ENCODE results near the gene HS6ST1. TPM values are rescaled to one million over a fixed set of nuclear protein-coding genes. Genes with fewer than 3 reads are reported as not detected.

Gene HS6ST1
- total and polyA plus RNA-seq, 10 donors, result 7.2 to 99.5 (median 57.0) TPM

DNA sequence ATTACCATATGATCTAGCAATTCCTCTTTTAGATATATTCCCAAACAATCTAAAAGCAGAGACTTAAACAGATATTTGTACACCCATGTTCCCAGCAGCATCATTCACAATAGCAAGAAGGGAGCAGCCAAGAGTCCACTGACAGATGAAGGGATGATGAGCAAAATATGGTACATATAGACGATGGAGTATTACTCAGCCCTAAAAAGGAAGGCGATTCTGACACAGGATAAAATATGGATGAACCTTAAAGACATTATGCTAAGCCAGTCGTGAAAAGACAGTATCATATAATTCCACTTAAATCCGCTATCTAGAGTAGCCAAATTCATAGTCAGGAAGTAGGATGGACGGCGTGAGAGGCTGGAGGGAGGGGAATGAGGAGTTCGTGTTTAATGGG lies 20.4 kb downstream of the HS6ST1 start:
- Histone ChIP-seq H3K4me3 (no peak overlapping the region), H3K36me3 (no peaks in the 10 kb centered on the region), H3K27me3 (replicated peaks in 1 of 7) (no peaks in the 10 kb centered on the region), H3K27ac (no peak overlapping the region), H3K4me1 (peaks cover 0 to 70% (median 39%) of the 10 kb centered on the region in 6 donors), H3K9me3 (no peaks in the 10 kb centered on the region)
- 83 to 93% (median 88%) methylated on average over 7 of the region's 7 CpGs for WGBS, 5 donors
- intact Hi-C loops (cut with DNase I; ENCODE audit: low total_unique reads), result no loop called here
- no peak for DNase-seq
- TF ChIP-seq POLR2AphosphoS5 (IDR thresholded peaks at IDR 0.05) (no peak), POLR2A (IDR thresholded peaks at IDR 0.05) (no peak), CTCF (IDR thresholded peaks at IDR 0.05 in 8 of 11, conservative IDR thresholded peaks at IDR 0.05 in 3 of 11) (no peak)

DNA sequence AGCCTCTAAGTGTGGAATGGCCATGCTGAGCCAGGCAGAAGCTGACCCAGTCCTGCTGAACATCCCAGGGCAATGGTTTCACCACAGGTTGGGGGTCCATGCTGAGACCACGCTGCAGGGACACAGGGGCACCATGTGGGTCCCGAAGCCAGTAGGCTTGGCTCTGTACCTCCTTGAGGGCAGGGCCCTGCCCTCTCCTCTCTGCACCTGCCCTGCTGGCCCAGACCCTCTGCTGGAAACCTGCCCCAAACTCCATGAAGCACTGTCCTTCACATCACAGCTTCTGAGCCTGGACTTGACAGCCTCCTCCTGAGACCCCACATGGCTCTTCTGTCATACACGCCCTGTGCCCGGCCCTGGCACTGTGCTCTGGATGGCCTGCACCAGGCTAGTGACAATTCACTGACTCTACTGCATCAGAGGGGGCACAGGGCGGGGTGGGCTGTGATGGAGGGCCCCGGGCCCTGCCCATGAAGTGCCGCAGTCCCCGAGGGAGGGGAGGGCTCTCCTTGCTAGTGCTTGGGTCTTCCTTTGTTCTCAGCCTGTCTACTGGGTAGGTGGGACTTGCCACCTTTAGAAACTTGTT lies 24.7 kb downstream of the HS6ST1 start:
- no peak for TF ChIP-seq POLR2A (IDR thresholded peaks at IDR 0.05)
- TF ChIP-seq CTCF (IDR thresholded peaks at IDR 0.05 in 8 of 11, conservative IDR thresholded peaks at IDR 0.05 in 3 of 11), result no peak
- TF ChIP-seq POLR2AphosphoS5 (IDR thresholded peaks at IDR 0.05), result no peak
- H3K4me3 ChIP-seq, result no peak overlapping the region
- peaks cover 7 to 70% (median 47%) of the 10 kb centered on the region in 6 donors for H3K4me1 ChIP-seq
- H3K9me3 ChIP-seq, result no peaks in the 10 kb centered on the region
- intact Hi-C loops (cut with DNase I; ENCODE audit: low total_unique reads), result no loop called here
- DNase-seq, result peak; percentile 57
- WGBS, 5 donors, result 86 to 97% (median 94%) methylated on average over 6 to 8 of the region's 8 CpGs
- no peaks in the 10 kb centered on the region for H3K27me3 ChIP-seq (replicated peaks in 1 of 7)
- peak overlapping the region in 2 of 8 donors; percentile 40 to 58 for H3K27ac ChIP-seq
- H3K36me3 ChIP-seq, result peaks cover 0 to 7% (median 0%) of the 10 kb centered on the region in 6 donors

GRCh38 chr2:128293426-128293755 lies 25.3 kb downstream of the HS6ST1 start:
- peaks cover 0 to 13% (median 0%) of the 10 kb centered on the region in 6 donors for H3K36me3 ChIP-seq
- no peaks in the 10 kb centered on the region for H3K9me3 ChIP-seq
- H3K27me3 ChIP-seq (replicated peaks in 1 of 7), result no peaks in the 10 kb centered on the region
- H3K4me1 ChIP-seq, result peaks cover 7 to 72% (median 51%) of the 10 kb centered on the region in 6 donors
- DNase-seq, result peak; percentile 67
- intact Hi-C loops (cut with DNase I; ENCODE audit: low total_unique reads), result no loop called here
- WGBS, 5 donors, result 86 to 93% (median 86%) methylated on average over 8 of the region's 8 CpGs
- H3K27ac ChIP-seq, result peak overlapping the region in 2 of 8 donors; percentile 40 to 58
- no peak for TF ChIP-seq CTCF (IDR thresholded peaks at IDR 0.05 in 8 of 11, conservative IDR thresholded peaks at IDR 0.05 in 3 of 11)
- TF ChIP-seq POLR2AphosphoS5 (IDR thresholded peaks at IDR 0.05), result no peak
- no peak for TF ChIP-seq POLR2A (IDR thresholded peaks at IDR 0.05)
- no peak overlapping the region for H3K4me3 ChIP-seq

DNA sequence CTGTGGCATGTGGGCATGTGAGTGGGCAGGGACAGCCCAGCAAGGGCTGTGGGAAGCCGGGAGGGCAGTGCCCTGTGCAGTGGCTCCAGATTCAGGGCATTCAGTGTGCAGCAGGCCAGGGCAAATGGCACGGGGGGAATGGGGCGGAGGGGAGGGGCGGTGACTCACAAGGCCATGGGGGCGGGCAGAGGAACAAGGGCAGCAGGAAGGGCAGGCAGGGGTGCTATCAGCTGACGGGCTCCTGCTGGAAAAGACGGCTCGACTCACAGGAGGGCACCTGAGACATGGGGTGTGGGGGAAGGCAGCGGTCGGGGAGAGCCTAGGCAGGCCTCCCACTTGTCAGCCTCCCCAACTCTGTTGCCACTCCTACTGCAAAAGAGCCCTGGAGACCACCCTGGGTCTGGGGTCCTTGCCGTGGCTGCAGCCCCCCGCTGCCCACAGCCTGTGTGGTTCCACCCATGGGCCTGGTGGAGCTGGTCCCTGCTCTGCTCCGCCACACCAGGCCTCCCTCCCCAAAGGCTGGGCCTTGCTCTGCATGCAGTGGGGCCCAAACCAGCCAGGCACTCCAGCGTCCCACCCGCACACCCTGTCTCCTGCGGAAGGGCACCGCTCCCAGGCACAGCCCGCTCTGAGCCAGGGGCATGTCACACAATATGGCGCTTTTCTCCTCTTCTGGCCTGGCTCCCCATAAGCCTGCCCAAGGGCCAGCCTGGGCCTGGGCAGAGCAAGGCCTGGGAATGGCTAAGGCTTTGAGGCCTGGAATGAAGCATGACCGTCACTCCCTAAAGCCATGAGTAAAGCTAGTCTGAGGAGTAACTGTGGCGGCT lies 25.9 kb downstream of the HS6ST1 start:
- no peaks in the 10 kb centered on the region for H3K9me3 ChIP-seq
- intact Hi-C loops (cut with DNase I; ENCODE audit: low total_unique reads), result no loop called here
- peaks cover 7 to 78% (median 54%) of the 10 kb centered on the region in 6 donors for H3K4me1 ChIP-seq
- DNase-seq, result peak; percentile 72
- H3K27me3 ChIP-seq (replicated peaks in 1 of 7), result no peaks in the 10 kb centered on the region
- TF ChIP-seq POLR2AphosphoS5 (IDR thresholded peaks at IDR 0.05) (peak in 1 of 3 donors; percentile 63), POLR2A (IDR thresholded peaks at IDR 0.05) (no peak)
- H3K36me3 ChIP-seq, result peaks cover 0 to 19% (median under 1%) of the 10 kb centered on the region in 6 donors
- no peak overlapping the region for H3K4me3 ChIP-seq
- 64 to 84% (median 79%) methylated on average over 13 to 21 of the region's 21 CpGs for WGBS, 5 donors
- peak overlapping the region in 3 of 8 donors; percentile 38 to 58 (median 40) for H3K27ac ChIP-seq

Data from spleen (tissue), 11 donors.